Lower leg skin (tissue), 3 donors: ENCODE measurements around the gene CALN1.

Source experiments
- CTCF ChIP-seq, 3 donors: fragments of 450-650 bp; IDR thresholded peaks; one replicate each; pipeline ENCODE4 v1.5.1; 2016; ENCODE audit warnings: antibody characterized with exemption in 3 of 3, mild to moderate bottlenecking in 3 of 3, moderate library complexity in 2 of 3
- POLR2A ChIP-seq, 2 donors: fragments of 450-650 bp; IDR thresholded peaks; one replicate each; pipeline ENCODE4 v1.6.1; 2016 to 2017; ENCODE audit warnings: antibody characterized with exemption in 2 of 2, mild to moderate bottlenecking in 1 of 2, moderate library complexity in 1 of 2

GRCh38 chr7:72437610-72438009 lies 25.5 kb upstream of the CALN1 start:
- TF ChIP-seq CTCF (IDR thresholded peaks at IDR 0.05) (no peak), POLR2A (IDR thresholded peaks at IDR 0.05) (no peak)
